Kidney glomerular epithelial cell (primary cell): ENCODE results near the gene ACAD9.
"Not testable (repeated sequence)": the region's sequence is repeated elsewhere in the genome, so short reads cannot be mapped to it uniquely, and the experiment has no call there.

Source experiments
- DNase-seq: peaks from one replicate; lab custom pipeline; 2025; lab: John Stamatoyannopoulos, UW

Gene ACAD9

DNA sequence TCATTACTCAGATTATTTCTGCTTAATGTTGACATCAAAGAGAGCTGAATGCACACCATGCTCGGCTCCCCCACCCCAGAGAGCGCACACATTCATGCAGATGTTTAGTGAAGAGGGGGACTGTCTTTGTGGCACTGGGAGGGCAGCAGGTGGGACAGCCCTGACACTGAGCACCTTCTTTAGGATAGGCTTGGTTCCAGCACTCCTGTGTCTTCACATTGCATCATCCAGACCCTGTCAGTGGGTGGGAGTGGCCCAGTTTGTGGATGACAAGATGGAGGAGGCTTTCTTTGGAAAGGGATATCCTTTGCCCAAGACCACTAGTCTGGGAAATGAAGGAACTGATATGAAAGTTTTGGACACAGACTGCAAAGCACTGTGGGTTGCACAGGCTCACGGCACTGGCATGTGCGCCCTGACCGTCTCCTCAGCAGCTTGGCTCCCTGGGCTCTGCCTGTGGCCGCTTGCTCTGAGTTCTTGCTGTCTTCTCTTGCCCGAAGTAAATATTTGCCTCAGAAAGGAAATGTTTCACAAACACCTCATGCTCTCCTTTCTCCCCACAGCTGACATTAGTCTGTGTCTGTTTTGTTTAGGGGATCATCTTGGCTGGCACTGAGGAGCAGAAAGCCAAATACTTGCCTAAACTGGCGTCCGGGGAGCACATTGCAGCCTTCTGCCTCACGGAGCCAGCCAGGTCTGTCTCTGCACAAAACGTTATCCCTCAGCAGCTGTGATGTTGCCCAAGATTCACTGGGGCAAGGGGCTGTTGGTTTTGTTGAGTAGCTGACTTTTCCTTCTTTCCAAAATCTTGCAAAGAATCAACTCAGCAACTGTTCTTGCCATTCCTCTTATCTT, 16.6 kb downstream of the ACAD9 start:
- no peak for DNase-seq

DNA sequence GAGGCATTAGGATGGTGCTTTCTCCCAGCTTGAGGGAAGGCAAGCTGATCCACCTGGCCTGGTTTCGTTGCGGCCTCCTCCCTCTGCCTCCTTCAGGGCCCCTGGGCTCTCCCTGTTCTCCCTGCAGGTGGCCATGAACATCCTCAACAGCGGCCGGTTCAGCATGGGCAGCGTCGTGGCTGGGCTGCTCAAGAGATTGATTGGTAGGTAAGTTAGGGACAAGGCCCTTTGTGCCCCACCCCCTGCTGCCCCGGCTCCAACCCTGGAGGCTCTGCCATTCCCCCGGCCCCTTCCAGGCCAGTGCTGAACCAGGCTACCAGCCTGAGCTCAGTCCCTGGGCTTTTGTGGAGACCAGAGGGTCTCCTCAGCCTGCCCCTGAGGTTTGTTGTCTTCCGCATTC, 23.0 kb downstream of the ACAD9 start:
- DNase-seq = no peak

DNA sequence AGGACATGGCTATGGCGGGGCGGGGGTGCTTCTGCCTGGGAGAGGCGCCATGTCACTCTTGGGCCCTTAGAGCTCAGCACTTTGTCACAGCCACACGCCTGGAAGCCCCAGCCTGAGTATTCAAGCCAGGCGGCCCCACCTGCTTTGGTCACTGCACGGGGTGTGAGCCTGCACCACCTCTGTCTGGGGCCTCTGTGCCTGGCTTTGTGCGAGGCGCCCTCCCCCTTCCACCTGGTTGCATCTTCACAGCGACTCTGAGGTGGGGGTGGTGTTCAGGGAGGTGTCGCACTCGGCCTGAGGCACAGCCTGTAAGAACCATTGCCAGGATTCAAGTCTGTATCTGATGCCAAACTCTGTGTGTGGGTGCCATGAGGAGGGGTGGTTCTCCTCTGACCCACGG, 24.1 kb downstream of the ACAD9 start:
- DNase-seq = no peak

DNA sequence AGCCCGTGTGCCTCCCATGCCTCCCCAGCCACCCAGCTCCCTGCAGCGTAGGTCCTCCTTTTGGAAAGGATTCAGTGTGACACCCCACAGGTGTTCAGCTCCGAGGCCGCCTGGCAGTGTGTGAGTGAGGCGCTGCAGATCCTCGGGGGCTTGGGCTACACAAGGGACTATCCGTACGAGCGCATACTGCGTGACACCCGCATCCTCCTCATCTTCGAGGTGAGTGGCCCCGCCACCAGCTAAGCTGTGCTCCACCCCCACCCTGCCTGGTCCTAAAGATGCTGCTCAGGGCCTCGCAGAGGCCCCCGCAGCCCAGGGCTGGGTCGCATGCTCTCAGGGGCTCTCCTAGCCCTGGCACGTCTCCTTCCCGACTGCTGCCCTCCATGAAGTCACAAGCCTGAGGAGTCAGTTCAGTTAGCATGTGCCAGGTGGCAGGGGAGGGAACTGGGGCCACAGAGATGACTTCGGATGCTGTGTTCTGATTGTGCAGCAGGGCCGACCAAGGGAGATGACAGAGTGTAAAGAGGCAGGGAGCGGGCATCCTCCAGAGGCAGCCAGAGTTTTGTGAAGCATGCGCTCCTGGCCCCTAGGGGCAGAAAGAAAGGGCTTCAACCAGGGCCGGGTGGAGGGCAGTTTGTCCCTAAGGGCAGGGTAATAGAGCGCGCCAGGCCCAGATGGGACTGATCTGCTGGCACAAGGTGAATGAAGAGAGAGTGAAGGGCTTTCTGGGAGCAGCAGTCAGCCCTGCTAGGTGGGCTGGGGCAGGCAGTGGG, 26.8 kb downstream of the ACAD9 start:
- DNase-seq = no peak

DNA sequence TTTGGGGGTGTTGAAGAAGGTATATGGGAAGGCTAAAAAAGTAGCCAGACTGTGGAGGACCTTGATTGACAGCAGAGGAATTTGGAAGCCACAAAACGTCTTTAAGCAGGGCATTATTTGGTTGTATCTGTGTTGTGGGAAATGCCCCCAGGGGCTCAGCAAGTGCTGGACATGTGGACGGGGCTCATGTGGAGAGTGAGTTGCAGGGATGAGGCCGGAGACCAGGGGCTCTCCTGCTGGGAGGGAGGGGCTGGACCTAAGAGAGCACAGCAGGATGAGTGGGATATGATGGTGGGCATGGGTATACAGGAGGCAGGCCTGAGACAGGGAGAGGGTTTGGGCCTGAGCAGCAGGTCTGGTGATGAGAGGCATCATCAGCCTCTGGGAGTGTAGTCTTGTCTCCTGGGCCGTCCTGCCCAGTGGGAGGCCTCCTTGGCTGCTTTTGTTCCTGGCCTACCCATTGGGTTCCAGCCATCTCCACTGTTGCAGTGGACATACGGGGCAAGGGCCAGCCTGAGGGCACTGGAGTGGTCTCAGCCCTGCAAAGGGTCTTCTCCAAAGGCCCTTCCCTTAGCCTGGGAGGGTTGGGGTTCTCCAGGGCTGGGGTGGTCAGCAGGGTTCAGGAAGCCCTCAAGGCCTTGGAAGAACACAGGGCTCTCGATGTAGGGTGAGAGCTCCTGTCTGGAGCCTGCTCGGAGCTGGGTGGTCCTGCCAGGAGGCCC, 27.5 kb downstream of the ACAD9 start:
- DNase-seq = no peak

DNA sequence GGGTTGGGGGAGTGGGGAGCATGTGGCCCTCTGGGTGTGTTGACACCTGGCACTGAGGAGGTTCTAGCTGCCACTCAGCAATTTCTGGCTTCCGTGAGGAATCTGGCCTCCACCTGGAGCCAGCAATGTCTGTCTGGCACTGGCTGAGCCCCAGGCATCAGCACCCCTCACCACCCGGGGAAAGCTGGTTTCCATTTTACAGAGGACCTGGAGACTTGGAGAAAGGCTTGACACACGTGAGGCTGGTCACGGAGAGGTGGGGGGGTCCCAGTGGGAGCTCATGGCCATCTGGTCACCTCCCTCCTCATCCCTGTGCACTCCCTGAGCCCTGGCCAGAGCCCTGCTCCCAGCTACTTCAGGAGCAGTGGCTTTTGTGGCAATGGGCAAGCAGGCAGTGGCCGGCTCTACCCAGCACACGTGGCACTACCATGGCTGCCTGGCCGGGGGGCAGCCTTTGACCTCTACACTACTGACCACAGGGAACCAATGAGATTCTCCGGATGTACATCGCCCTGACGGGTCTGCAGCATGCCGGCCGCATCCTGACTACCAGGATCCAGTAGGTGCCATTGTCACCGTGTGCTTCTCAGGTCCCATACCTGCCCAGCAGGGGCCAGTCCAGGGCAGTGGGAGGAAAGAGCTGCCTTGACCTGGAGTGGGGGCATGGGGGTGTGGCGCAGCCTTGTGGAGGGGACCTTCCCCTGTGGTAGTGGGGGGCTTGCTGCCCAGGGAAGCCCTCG, 28.5 kb downstream of the ACAD9 start:
- no peak for DNase-seq

DNA sequence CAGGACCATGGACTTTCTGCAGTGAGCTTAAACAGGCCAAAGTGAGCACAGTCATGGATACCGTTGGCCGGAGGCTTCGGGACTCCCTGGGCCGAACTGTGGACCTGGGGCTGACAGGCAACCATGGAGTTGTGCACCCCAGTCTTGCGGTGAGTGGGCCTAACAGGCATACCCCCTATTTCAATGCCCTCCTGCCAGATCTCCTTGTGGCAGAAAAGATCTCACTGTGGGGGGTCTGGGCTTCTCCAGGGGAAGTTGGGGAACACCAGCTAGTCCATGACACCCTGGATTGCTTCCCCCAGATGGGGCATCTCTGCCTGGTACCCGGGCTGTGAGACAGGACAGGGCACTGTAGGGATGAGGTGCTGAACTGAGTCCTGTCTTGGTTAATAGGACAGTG, 29.5 kb downstream of the ACAD9 start:
- no peak for DNase-seq

DNA sequence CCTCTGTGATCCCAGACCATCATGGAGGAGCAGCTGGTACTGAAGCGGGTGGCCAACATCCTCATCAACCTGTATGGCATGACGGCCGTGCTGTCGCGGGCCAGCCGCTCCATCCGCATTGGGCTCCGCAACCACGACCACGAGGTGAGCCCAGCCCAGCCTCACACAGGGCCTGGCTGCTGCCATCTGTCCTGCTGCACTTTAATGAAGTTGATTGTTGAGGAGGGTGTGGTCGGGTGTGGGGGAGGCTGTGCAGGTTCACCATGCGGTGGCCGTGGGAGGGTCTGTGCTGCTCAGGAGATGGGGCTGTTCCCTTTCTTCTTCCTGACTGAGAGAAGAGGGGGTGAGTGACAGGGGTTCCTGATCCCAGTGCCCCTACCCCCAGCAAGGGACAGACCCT, 30.6 kb downstream of the ACAD9 start:
- DNase-seq = no peak

DNA sequence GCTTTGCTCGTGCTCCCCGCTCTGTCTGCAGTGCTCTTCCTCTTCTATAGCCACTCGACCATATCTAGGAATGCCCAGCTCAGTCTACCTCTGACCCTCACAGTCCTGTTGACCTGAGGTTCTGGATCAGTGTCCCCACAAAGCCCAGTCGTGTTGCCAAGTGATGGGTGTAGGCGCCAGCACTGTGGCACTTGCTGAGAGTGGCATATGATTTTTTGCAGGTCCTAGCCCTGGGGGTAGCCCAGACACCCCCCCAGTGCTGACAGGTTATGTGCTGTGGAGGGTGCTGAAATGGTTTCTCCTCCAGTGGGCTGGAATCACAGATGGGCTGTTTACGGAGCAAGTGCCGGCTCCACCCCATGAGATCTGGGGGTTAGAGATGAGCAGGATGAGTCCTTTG, 32.5 kb downstream of the ACAD9 start:
- no peak for DNase-seq

DNA sequence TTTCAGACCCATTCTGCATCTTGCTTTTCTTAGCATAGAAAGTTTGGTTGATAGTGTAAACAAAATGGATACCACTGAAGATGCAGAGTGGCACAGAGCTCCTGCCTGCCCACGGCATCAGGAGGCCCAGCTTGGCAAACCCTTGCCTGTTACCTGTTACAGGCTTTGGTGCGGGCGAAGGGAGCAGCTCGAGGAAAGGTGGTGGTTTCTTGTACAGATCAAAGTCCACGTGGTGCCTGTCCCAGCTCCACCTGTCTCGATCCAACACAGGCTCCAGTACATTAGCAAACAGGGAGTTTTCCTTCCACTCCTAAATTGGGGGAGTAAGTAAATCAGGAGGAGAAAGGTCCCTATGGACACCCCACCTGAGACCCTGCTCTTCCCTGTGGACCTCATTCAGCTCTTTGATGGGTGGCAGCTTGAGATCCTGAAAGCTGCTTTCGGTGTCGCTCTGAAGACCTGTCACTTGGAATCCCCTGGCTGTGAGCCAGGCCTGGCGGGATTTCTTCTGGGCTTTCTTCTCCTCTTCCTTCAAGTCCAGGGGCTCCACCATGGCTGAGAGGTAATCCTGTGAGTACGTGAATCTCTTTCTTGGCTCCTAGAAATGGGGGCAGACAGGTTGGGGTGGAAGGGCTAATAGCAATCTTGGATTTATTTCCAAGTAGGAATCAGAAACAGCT, 35.7 kb downstream of the ACAD9 start:
- DNase-seq = no peak

DNA sequence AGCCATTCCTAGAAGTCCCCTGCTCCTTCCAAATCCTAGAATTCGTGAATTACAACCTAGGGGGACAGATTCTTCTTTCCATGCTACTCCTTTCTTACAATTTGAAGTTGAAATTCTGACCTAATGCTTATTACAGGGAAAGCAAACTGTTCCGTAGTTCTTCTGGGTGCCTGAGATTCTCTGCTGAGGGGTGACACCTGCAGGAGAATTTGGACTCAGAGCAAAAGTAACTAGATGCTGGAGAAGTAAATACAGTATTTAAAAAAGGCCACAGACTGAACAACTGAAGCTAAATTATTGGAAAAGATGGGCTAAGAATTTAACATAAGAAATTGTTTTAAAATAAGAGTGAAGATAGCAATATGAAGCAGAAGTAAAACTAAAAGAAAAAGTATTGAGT, 37.9 kb downstream of the ACAD9 start:
- DNase-seq = no peak

DNA sequence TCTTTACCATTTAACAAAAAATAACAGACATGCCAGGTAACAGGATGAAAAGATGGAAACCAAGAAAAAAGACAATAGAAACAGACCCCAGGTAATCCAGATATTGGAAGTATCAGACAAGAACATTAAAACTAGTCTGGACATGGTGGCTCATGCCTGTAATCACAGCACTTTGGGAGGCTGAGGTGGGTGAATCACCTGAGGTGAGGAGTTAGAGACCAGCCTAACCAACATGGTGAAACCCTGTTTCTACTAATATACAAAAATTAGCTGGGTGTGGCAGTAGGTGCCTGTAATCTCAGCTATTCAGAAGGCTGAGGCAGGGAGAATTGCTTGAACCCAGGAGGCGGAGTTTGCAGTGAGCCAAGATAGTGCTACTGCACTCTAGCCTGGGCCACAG, 40.6 kb downstream of the ACAD9 start:
- no peak for DNase-seq

DNA sequence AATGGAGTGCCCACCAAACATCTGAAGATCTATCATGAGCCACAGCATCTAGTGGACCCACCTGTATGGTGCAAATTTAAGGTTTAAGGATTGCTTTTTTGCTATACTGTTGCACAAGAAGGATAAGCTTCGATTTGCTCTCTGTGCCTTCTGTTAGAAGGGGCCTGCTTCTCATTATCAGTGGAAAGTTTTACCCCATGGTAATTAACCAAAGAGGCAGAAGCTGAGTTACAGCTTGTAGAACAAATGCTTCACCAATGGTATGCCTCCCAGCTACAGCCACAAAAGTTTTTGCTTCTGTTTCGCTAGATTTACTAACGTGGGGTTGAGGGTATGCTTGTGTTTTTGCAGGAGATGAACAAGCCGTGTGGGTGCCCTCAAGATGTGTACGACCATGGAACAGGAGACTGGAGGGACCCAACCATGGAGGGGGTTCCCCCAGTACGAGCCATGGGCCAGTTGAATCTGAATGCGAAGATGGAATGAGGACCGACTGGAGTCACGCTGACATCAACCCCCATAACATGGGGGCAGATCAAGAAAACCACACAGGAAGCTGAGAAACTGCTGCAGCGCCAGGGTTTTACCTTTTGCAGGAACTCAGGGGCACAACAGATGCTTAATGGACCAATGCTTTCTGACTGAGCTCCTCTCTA, 43.5 kb downstream of the ACAD9 start:
- no peak for DNase-seq

DNA sequence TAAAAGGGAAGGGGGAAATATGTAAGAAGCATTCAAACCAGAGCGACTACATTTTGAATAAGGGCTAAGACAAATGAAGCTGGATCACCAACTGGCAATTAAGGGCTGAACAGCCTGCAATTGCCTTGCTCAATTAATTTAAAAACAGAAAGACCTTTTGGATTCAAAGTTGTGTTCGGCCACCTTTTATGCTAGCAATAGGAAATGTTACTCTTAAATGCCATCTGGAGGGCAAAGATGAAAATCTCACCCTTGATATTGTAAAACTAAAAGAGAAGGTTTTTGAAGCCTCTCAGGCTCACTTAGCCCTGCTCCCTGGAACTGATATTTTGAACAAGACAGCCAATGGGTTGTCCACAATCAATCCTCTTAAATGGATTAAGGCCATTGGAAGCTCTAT, 44.2 kb downstream of the ACAD9 start:
- no peak for DNase-seq

DNA sequence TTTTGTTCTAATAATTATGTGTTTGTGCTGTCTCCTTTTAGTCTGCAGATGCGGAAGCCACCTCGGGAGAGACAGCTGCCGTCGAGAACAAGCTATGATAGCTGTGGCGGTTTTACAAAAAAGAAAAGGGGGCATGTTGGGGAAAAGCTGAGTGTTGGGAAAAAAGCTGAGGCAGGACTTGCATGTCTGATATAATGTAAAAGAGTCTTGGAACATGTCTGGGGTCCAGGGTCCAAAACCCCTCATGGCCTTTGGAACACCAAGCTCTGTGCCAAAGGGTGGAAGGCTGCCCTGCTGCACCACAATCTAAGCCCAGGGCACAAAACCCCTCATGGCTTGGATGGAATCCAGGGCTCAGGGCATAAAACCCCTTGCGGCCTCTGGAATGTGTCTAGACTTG, 44.6 kb downstream of the ACAD9 start:
- DNase-seq = not testable (repeated sequence)

DNA sequence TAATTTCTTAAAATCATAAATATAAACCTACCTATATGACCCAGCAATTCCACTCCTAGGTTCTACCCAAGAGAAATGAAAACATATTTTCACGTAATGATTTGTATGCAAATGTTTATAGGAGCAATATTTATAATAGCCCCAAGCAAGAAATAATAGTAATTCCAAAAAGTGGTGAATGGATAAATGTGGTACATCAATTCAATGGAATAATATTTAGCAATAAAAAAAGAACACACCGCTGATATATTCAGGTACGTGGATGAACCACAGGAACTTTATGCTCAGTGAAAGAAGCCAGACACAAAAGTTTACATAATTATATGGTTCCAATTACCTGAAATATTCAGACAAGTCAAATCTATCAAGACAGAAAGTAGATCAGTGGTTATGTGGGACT, 49.9 kb downstream of the ACAD9 start:
- DNase-seq = no peak

DNA sequence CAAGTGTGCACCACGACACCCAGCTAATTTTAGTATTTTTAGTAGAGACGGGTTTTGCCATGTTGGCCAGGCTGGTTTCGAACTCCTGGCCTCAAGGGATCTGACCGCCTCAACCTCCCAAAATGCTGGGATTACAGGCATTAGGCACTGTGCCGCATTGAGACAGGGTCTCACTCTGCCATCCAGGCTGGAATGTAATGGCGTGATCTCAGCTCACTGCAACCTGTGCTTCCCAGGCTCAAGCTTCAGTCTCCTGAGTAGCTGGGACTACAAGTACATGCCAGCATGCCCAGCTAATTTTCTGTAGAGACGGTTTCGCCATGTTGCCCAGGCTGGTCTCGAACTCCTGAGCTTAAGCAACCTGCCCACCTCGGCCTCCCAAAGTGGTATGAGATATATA, 51.6 kb downstream of the ACAD9 start:
- no peak for DNase-seq

DNA sequence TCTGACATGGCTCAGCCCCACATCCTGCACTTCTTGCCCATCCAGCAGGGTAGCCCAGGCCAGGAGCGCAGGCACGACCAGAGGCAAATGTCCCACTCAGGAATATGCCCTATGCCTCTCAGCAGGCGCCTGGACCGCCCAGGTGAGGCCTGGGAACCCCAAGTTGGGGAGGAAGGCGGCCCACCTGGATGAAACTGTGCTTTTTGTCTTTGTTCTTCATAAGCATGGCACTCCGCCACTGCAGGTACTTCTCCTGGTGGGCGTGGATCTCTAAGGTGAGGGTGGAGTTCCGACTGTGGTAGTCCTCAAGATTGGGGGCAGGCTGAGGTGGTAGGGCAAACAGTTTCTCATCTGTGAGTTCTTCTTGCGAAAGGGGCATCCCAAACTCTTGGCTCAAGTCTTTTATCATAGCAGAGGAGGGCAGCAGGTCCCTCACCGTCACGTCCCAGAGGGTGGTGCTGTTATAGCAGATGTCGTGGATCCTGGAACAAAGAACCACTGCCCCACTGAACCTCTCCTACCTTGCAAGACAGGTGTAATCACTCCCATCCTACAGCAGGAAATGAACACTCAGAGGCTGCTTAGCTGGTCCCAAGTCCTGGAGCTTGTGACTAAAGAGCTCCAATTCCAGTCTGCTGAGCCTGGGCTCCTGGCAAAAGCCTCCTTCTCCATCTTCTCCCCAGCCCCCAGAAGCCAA, 53.2 kb downstream of the ACAD9 start:
- no peak for DNase-seq

DNA sequence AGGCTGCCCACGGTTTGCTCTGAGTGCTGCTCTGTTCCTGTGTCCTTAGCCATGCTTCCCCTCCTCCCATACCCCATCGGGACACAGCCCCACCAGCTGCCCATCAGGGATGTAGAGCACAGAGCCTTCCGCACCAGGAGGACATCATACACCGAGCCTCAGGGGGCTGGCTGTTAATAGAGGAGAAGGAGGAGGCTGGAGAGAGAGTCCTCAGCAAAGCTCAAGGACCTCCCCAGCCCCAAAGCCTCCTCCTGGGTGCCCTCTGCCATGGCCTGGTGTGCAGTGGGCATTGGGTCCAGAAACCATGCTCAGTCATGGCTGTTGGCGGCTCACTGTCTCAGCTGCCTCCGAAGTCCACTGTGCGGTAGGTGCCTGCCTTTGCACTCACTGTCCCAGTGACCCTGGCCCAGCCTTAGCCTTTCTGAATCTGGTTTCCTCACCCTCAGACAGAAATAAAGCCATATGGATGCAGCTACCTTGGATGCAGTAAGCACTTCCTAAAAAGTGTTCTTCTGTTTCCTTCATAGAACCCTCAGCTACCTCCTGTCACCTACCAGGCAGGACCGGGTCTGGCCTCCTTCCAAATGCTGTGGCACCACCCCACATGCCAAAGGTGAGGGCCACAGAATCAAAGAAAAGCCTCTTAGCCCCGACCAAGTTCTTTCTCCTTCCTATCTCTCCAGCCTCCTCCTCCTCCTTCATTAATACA, 53.9 kb downstream of the ACAD9 start:
- DNase-seq = no peak

DNA sequence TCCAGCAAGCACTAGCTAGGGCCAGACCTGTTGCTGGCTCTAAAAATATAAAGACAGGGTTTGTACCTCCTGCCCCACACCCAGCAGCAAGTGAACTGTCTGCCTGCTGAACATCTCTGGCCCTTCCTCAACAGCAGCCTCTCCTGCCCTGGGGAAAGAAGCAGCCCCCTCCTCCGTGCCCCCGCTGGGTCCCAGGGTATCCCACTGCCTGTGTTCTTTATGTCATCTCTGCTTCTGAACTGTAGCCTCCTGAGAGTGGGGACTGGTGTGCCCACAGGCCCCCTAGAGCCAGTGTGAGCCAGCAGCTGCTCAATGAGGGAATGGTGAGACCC, 54.5 kb downstream of the ACAD9 start:
- no peak for DNase-seq
